HG02610 (cell line): Measurements from ENCODE around the gene PHF2.

Source experiments
- ATAC-seq: cut with Tn5 transposase; IDR thresholded peaks from one replicate; pipeline ENCODE4 v1.9.1; 2021; ENCODE audit warnings: mild to moderate bottlenecking, moderate library complexity; ENCODE audit not compliant: unreplicated experiment

The PHF2 gene

GRCh38 chr9:93622691-93623090 lies 46.3 kb downstream of the PHF2 start:
- ATAC-seq: no peak

GRCh38 chr9:93623753-93624152 lies 47.4 kb downstream of the PHF2 start:
- no peak for ATAC-seq

GRCh38 chr9:93624431-93624834 lies 48.0 kb downstream of the PHF2 start:
- ATAC-seq: no peak

- no peak for ATAC-seq
Observed at GRCh38 chr9:93624977-93625376, 48.6 kb downstream of the PHF2 start.

GRCh38 chr9:93629920-93630319 lies 53.5 kb downstream of the PHF2 start:
- no peak for ATAC-seq

GRCh38 chr9:93630806-93631411 lies 54.5 kb downstream of the PHF2 start:
- no peak for ATAC-seq

- ATAC-seq: no peak
Observed at GRCh38 chr9:93633492-93634221, 57.3 kb downstream of the PHF2 start.

- ATAC-seq: no peak
Observed at GRCh38 chr9:93634311-93635185, 58.2 kb downstream of the PHF2 start.

- ATAC-seq: no peak
Observed at GRCh38 chr9:93635186-93636107, 59.1 kb downstream of the PHF2 start.

GRCh38 chr9:93636172-93636661 lies 59.8 kb downstream of the PHF2 start:
- ATAC-seq: no peak

GRCh38 chr9:93636667-93637066 lies 60.3 kb downstream of the PHF2 start:
- no peak for ATAC-seq

GRCh38 chr9:93637886-93638285 lies 61.5 kb downstream of the PHF2 start:
- ATAC-seq: no peak

GRCh38 chr9:93640027-93640426 lies 63.6 kb downstream of the PHF2 start:
- ATAC-seq: no peak

- no peak for ATAC-seq
Observed at GRCh38 chr9:93642961-93643360, 66.6 kb downstream of the PHF2 start.

- no peak for ATAC-seq
Observed at GRCh38 chr9:93644397-93645088, 68.2 kb downstream of the PHF2 start.

GRCh38 chr9:93645149-93645889 lies 68.9 kb downstream of the PHF2 start:
- ATAC-seq: no peak

GRCh38 chr9:93645921-93646639 lies 69.7 kb downstream of the PHF2 start:
- no peak for ATAC-seq

GRCh38 chr9:93646640-93647178 lies 70.3 kb downstream of the PHF2 start:
- no peak for ATAC-seq
